ENCODE data around the gene DIAPH1.

DIAPH1 gene

GRCh38 chr5:141512911-141513626, 105.7 kb downstream of the DIAPH1 start:
- FAIRE-seq (peak; percentile 98), DNase-seq (ENCODE audit: insufficient read length, low spot score) (no peak)
- TF ChIP-seq POLR2A (IDR thresholded peaks at IDR 0.05; ENCODE audit: low read depth, low read length) (peak; percentile 65), POU2F2 (IDR thresholded peaks at IDR 0.05; ENCODE audit: low read depth, low read length) (no peak)

DNA sequence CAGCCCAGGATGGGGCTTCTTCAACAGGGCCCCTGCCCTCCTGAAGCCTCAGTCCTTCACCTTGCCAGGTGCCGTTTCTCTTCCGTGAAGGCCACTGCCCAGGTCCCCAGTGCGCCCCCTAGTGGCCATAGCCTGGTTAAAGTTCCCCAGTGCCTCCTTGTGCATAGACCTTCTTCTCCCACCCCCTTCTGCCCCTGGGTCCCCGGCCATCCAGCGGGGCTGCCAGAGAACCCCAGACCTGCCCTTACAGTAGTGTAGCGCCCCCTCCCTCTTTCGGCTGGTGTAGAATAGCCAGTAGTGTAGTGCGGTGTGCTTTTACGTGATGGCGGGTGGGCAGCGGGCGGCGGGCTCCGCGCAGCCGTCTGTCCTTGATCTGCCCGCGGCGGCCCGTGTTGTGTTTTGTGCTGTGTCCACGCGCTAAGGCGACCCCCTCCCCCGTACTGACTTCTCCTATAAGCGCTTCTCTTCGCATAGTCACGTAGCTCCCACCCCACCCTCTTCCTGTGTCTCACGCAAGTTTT, 106.3 kb downstream of the DIAPH1 start:
- FAIRE-seq (no peak), DNase-seq (ENCODE audit: insufficient read length, low spot score) (no peak)
- TF ChIP-seq POLR2A (IDR thresholded peaks at IDR 0.05; ENCODE audit: low read depth, low read length) (no peak), TAF1 (IDR thresholded peaks at IDR 0.05; ENCODE audit: low read depth, low read length) (no peak), POLR2AphosphoS5 (IDR thresholded peaks at IDR 0.05; ENCODE audit: low read depth, low read length) (no peak), SPI1 (IDR thresholded peaks at IDR 0.05; ENCODE audit: low read depth, low read length) (no peak), POU2F2 (IDR thresholded peaks at IDR 0.05; ENCODE audit: low read depth, low read length) (no peak), PAX5 (IDR thresholded peaks at IDR 0.05; ENCODE audit: insufficient read depth, low read length, severe bottlenecking) (no peak)

- FAIRE-seq: no peak
- no peak for DNase-seq (ENCODE audit: insufficient read length, low spot score)
- TF ChIP-seq POU2F2 (IDR thresholded peaks at IDR 0.05; ENCODE audit: low read depth, low read length): no peak
- no peak for TF ChIP-seq POLR2A (IDR thresholded peaks at IDR 0.05; ENCODE audit: low read depth, low read length)
- no peak for TF ChIP-seq TAF1 (IDR thresholded peaks at IDR 0.05; ENCODE audit: low read depth, low read length)
- TF ChIP-seq POLR2AphosphoS5 (IDR thresholded peaks at IDR 0.05; ENCODE audit: low read depth, low read length): no peak
- TF ChIP-seq PAX5 (IDR thresholded peaks at IDR 0.05; ENCODE audit: insufficient read depth, low read length, severe bottlenecking): no peak
- TF ChIP-seq SPI1 (IDR thresholded peaks at IDR 0.05; ENCODE audit: low read depth, low read length): no peak
These were observed 107.0 kb downstream of the DIAPH1 start for GRCh38 chr5:141511771-141512325.

DNA sequence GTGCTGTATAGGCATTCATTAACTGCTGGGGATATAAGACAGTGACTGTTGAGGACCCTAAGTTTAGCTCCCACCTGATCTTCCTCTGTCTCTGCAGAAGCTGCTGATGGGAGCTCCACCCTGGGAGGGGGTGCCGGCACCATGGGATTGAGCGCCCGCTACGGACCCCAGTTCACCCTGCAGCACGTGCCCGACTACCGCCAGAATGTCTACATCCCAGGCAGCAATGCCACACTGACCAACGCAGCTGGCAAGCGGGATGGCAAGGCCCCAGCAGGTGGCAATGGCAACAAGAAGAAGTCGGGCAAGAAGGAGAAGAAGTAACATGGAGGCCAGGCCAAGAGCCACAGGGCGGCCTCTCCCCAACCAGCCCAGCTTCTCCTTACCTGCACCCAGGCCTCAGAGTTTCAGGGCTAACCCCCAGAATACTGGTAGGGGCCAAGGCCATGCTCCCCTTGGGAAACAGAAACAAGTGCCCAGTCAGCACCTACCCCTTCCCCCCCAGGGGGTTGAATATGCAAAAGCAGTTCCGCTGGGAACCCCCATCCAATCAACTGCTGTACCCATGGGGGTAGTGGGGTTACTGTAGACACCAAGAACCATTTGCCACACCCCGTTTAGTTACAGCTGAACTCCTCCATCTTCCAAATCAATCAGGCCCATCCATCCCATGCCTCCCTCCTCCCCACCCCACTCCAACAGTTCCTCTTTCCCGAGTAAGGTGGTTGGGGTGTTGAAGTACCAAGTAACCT, 107.8 kb downstream of the DIAPH1 start:
- no peak for FAIRE-seq
- no peak for DNase-seq (ENCODE audit: insufficient read length, low spot score)
- TF ChIP-seq TAF1 (IDR thresholded peaks at IDR 0.05; ENCODE audit: low read depth, low read length) (peak; percentile 17; the same call in 1 of the 2 replicates), PAX5 (IDR thresholded peaks at IDR 0.05; ENCODE audit: insufficient read depth, low read length, severe bottlenecking) (no peak), POLR2A (IDR thresholded peaks at IDR 0.05; ENCODE audit: low read depth, low read length) (peak; percentile 35; the same call in 1 of the 2 replicates), POLR2AphosphoS5 (IDR thresholded peaks at IDR 0.05; ENCODE audit: low read depth, low read length) (peak; percentile 50; the same call in 1 of the 2 replicates), POU2F2 (IDR thresholded peaks at IDR 0.05; ENCODE audit: low read depth, low read length) (peak; percentile 100), SPI1 (IDR thresholded peaks at IDR 0.05; ENCODE audit: low read depth, low read length) (peak; percentile 49; the same call in 1 of the 2 replicates)

DNA sequence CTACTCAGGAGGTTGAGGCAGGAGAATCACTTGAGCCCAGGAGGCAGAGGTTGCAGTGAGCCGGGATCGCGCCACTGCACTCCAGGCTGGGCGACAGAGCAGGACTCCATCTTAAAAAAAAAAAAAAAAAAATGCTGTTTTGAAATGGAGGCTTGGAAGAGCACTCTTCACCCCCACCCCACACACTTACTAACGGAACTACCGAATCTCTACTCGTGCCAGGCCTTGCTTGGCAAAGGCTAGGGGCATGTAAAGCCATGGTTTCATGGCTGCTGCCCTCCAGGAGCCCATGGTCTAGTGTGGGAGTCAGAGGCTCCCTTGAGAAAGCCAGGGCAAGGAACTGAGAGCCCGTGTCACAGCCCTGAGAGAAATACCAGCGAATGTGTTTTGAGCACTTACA, 108.6 kb downstream of the DIAPH1 start:
- FAIRE-seq (no peak), DNase-seq (ENCODE audit: insufficient read length, low spot score) (no peak)
- no peak for TF ChIP-seq PAX5 (IDR thresholded peaks at IDR 0.05; ENCODE audit: insufficient read depth, low read length, severe bottlenecking)
- TF ChIP-seq POLR2A (IDR thresholded peaks at IDR 0.05; ENCODE audit: low read depth, low read length): no peak
- no peak for TF ChIP-seq SPI1 (IDR thresholded peaks at IDR 0.05; ENCODE audit: low read depth, low read length)
- no peak for TF ChIP-seq POLR2AphosphoS5 (IDR thresholded peaks at IDR 0.05; ENCODE audit: low read depth, low read length)
- no peak for TF ChIP-seq POU2F2 (IDR thresholded peaks at IDR 0.05; ENCODE audit: low read depth, low read length)
- TF ChIP-seq TAF1 (IDR thresholded peaks at IDR 0.05; ENCODE audit: low read depth, low read length): no peak

- TF ChIP-seq TAF1 (IDR thresholded peaks at IDR 0.05; ENCODE audit: low read depth, low read length) (no peak), POU2F2 (IDR thresholded peaks at IDR 0.05; ENCODE audit: low read depth, low read length) (peak; percentile 54; the same call in 1 of the 2 replicates), POLR2AphosphoS5 (IDR thresholded peaks at IDR 0.05; ENCODE audit: low read depth, low read length) (no peak), POLR2A (IDR thresholded peaks at IDR 0.05; ENCODE audit: low read depth, low read length) (peak; percentile 43), PAX5 (IDR thresholded peaks at IDR 0.05; ENCODE audit: insufficient read depth, low read length, severe bottlenecking) (no peak), SPI1 (IDR thresholded peaks at IDR 0.05; ENCODE audit: low read depth, low read length) (peak; percentile 57)
- no peak for DNase-seq (ENCODE audit: insufficient read length, low spot score)
- FAIRE-seq: peak; percentile 95
These were observed 109.8 kb downstream of the DIAPH1 start for GRCh38 chr5:141508798-141509611.

DNA sequence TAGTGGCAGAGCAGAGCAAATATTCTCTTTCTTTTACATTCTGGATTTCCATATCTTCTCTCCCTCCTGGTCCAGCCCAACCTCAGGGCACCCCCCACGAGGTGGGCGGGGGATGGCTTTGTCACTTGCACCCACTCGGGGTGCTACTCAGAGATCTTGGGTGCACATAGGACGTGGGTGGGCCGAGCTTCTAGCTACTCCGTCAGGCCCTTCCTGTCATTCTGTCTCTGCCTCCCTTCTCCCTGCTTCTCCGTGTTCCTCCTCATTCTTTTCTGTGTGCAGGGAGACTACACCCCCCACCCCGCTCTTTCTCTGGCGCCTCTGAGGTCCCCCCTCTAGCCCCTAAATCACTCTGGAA, 110.4 kb downstream of the DIAPH1 start:
- FAIRE-seq (peak; percentile 73), DNase-seq (ENCODE audit: insufficient read length, low spot score) (no peak)
- no peak for TF ChIP-seq SPI1 (IDR thresholded peaks at IDR 0.05; ENCODE audit: low read depth, low read length)
- no peak for TF ChIP-seq POLR2A (IDR thresholded peaks at IDR 0.05; ENCODE audit: low read depth, low read length)
- no peak for TF ChIP-seq PAX5 (IDR thresholded peaks at IDR 0.05; ENCODE audit: insufficient read depth, low read length, severe bottlenecking)
- TF ChIP-seq TAF1 (IDR thresholded peaks at IDR 0.05; ENCODE audit: low read depth, low read length): no peak
- TF ChIP-seq POU2F2 (IDR thresholded peaks at IDR 0.05; ENCODE audit: low read depth, low read length): no peak; the same call in 1 of the 2 replicates
- TF ChIP-seq POLR2AphosphoS5 (IDR thresholded peaks at IDR 0.05; ENCODE audit: low read depth, low read length): no peak

DNA sequence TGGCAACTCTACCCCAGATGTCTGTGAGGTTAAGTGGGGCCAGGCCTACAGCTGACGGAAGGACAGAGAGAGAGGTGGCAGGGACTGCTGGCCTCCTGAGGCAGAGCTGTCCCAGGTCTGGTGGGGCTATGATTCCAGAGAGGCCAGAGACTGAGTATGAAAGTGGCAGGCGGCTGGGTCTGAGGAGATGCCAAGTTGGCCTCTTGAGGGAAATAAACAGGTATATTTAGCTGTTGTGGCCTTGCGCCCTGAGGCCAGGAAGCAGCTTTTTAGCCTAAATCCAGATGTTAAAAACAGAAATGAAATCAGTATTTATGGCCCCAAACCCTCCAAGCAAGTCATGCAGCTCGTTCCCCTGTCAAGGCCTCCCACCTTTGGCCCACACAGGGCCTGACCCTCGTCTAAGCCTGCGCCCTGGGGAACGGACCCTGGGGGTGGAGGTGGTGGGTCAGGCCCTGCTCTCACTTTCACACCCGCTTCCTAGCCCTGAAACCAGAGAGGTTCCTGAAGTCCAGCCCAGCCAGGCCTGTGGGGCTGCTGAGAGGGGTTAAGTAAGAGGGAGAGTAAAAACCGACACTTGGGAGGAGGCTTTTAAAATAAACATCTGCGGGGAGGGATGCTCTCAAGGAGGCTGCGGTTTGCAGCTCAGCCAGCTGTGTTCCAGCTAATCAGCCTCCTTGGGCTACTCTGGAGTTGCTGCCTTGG, 111.3 kb downstream of the DIAPH1 start:
- DNase-seq (ENCODE audit: insufficient read length, low spot score) (no peak), FAIRE-seq (peak; percentile 92)
- TF ChIP-seq POU2F2 (IDR thresholded peaks at IDR 0.05; ENCODE audit: low read depth, low read length) (no peak; the same call in 1 of the 2 replicates), SPI1 (IDR thresholded peaks at IDR 0.05; ENCODE audit: low read depth, low read length) (peak; percentile 34; the same call in 1 of the 2 replicates), POLR2AphosphoS5 (IDR thresholded peaks at IDR 0.05; ENCODE audit: low read depth, low read length) (no peak), POLR2A (IDR thresholded peaks at IDR 0.05; ENCODE audit: low read depth, low read length) (no peak)

All from GM12891 (cell line).